Gastroesophageal sphincter (tissue), 4 donors: Measurements from ENCODE around the gene ILDR1. TPM values are rescaled to one million over a fixed set of nuclear protein-coding genes. Genes with fewer than 3 reads are reported as not detected.

Experiments used
- ATAC-seq: fragments of 150-250 bp; one replicate; pipeline ENCODE4 v1.9.1; 2016; ENCODE audit warnings: mild to moderate bottlenecking, moderate library complexity
- H3K27ac ChIP-seq, 4 donors: fragments of 200-600 bp; sonication (generic) in 3 of 4; 1 replicate in 3 of 4; 2 replicates in 1 of 4; pipeline ENCODE4 v1.5.1; 2016 to 2019
- H3K27me3 ChIP-seq: fragments of 200-600 bp; sonication (generic); one replicate; pipeline ENCODE4 v1.5.1; 2019
- H3K36me3 ChIP-seq, 2 donors: fragments of 200-600 bp; sonication (generic); one replicate each; pipeline ENCODE4 v1.5.1; 2019; ENCODE audit warnings: control low read depth in 1 of 2
- H3K4me1 ChIP-seq, 3 donors: fragments of 200-600 bp; sonication (generic); 1 replicate in 2 of 3; 2 replicates in 1 of 3; pipeline ENCODE4 v1.5.1; 2016 to 2019; ENCODE audit warnings: control low read depth in 2 of 3
- H3K4me3 ChIP-seq, 2 donors: fragments of 200-600 bp; sonication (generic); one replicate each; pipeline ENCODE4 v1.5.1; 2019; ENCODE audit warnings: mild to moderate bottlenecking in 1 of 2, moderate library complexity in 1 of 2
- H3K9me3 ChIP-seq, 3 donors: fragments of 200-600 bp; sonication (generic); one replicate each; pipeline ENCODE4 v1.5.1; 2017 to 2019; ENCODE audit warnings: control low read depth in 2 of 3
- EP300 ChIP-seq: sonication (generic); formaldehyde crosslinking; IDR thresholded peaks from one replicate; pipeline ENCODE4 v1.6.1; 2017; ENCODE audit warnings: antibody characterized with exemption, mild to moderate bottlenecking
- POLR2A ChIP-seq, 2 donors: fragments of 450-650 bp; IDR thresholded peaks; one replicate each; pipeline ENCODE4 v1.6.1; 2017; ENCODE audit warnings: antibody characterized with exemption in 2 of 2, mild to moderate bottlenecking in 2 of 2, moderate library complexity in 1 of 2
- POLR2AphosphoS5 ChIP-seq: sonication (generic); formaldehyde crosslinking; IDR thresholded peaks from one replicate; pipeline ENCODE4 v1.6.1; 2017; ENCODE audit warnings: antibody characterized with exemption
- WGBS, 2 donors: methylation state at CpG; one replicate each; pipeline ENCODE4 v1.1.5; 2018; ENCODE audit warnings: low coverage in 1 of 2; 5-methylcytosine and 5-hydroxymethylcytosine counted together
- total RNA-seq, 4 donors: library from RNA; depleted of rRNA; stranded (reverse); fragments of >200 nt; gene quantifications; one replicate each; pipeline ENCODE4 v1.1.0, GENCODE V29; 2016
- TF ChIP-seq, protein P1 (sequence below), 4 experiments: fragments of 200-600 bp in 2 of 4; fragments of 450-650 bp in 2 of 4; sonication (generic) in 1 of 4; IDR thresholded peaks; one replicate each; pipeline ENCODE4 v1.5.1; 2017 to 2019; ENCODE audit warnings: antibody characterized with exemption in 4 of 4, mild to moderate bottlenecking in 2 of 4, moderate library complexity in 2 of 4

Gene ILDR1
- total RNA-seq, 4 donors from 2014 or later = 0.74 TPM; not detected in 3

DNA sequence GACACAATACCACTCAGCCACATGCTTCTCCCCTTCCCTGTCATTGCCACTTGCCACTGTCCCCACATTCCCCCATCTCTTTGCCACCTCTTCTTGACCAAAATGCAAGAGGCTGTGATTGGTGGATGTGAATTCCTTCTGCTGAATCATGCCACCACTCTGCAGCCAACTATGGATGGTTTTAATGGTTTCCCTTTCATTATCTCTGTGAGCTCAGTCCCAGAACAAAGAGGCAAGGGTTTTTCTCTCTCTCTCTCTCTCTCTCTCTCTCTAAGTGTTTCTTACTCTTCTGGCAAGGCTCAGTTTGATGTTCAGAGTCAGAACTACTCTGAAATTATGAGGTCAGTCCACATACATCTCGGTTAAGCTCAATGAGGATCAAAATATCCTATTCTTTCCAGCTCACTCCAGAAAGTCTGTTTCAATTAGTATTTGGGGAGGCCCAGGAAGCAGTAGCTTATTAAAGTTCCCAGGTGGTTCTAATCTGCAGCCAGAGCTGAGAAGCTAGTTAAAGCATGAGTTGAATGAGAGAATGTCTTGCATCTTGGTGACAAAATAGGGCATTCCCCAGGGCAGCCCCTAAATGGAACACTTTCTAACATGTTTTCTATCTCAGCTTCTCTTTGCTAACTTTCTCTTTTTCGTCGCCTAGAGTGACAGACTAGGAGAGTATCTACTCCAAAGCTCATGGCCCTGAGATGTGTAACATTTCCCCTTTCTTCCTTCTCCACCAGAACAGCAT, 8.5 kb upstream of the ILDR1 start:
- H3K27me3 ChIP-seq = no peaks in the 10 kb centered on the region
- H3K4me3 ChIP-seq = no peak overlapping the region
- H3K36me3 ChIP-seq = no peaks in the 10 kb centered on the region
- no peak for ATAC-seq
- TF ChIP-seq, protein P1, sequence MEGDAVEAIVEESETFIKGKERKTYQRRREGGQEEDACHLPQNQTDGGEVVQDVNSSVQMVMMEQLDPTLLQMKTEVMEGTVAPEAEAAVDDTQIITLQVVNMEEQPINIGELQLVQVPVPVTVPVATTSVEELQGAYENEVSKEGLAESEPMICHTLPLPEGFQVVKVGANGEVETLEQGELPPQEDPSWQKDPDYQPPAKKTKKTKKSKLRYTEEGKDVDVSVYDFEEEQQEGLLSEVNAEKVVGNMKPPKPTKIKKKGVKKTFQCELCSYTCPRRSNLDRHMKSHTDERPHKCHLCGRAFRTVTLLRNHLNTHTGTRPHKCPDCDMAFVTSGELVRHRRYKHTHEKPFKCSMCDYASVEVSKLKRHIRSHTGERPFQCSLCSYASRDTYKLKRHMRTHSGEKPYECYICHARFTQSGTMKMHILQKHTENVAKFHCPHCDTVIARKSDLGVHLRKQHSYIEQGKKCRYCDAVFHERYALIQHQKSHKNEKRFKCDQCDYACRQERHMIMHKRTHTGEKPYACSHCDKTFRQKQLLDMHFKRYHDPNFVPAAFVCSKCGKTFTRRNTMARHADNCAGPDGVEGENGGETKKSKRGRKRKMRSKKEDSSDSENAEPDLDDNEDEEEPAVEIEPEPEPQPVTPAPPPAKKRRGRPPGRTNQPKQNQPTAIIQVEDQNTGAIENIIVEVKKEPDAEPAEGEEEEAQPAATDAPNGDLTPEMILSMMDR (IDR thresholded peaks at IDR 0.05) = no peak
- TF ChIP-seq POLR2AphosphoS5 (no peak), POLR2A (IDR thresholded peaks at IDR 0.05) (no peak), EP300 (no peak)
- H3K4me1 ChIP-seq = no peaks in the 10 kb centered on the region
- WGBS, 2 donors = 64 to 77% methylated on average over 2 to 3 of the region's 3 CpGs
- H3K9me3 ChIP-seq = no peaks in the 10 kb centered on the region
- no peak overlapping the region for H3K27ac ChIP-seq

DNA sequence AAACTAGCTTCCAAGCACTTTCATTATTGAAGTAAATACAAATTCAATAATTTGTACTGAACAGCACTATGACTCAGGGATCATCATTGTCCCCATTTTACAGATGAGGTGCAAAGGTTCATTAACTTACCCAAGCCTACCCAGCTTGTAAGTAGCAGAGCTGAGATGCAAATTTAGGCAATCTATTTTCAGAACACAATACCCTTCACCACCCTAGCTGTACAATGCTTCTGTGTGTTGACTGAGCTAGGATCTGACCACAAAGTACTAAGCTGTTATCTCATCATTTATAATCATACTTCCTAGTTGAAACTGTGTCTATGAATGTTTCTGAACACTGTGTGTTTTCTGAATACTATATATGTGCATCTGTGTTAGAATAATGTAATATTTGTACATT, 3.2 kb upstream of the ILDR1 start:
- no peak for ATAC-seq
- H3K36me3 ChIP-seq = no peaks in the 10 kb centered on the region
- TF ChIP-seq EP300 = no peak
- TF ChIP-seq POLR2AphosphoS5 = no peak
- TF ChIP-seq, protein P1 (IDR thresholded peaks at IDR 0.05) = no peak
- no peak for TF ChIP-seq POLR2A (IDR thresholded peaks at IDR 0.05)

DNA sequence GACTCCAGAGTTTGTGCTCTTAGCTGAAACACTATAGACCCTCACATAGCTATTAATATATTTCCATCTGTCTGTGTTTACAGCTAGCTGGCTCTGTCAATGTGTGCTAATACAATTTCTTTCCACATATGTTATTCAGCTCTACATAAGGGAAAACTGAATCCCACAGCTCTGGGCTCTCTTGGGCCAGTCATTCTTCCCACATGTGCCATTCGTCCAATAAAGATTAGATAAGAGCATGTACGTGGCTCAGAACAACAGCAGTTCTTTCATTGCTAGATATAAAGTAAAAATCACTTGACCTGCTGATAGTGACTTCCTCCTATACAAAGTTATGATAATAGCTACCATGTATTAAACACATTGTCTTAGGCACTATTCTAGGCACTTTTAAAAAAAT, 2.8 kb upstream of the ILDR1 start:
- ATAC-seq = no peak
- Histone ChIP-seq H3K4me1 (peaks cover 0 to 6% (median 0%) of the 10 kb centered on the region in 3 donors), H3K36me3 (no peaks in the 10 kb centered on the region), H3K27ac (no peak overlapping the region), H3K27me3 (peaks cover 36% of the 10 kb centered on the region), H3K4me3 (no peak overlapping the region), H3K9me3 (no peaks in the 10 kb centered on the region)
- TF ChIP-seq, protein P1 (IDR thresholded peaks at IDR 0.05) = no peak
- TF ChIP-seq POLR2AphosphoS5 (no peak), POLR2A (IDR thresholded peaks at IDR 0.05) (no peak), EP300 (no peak)
- WGBS, 2 donors = 22 to 38% methylated on average over 2 of the region's 2 CpGs

More for the DNA sequence above, 3.2 kb upstream of the ILDR1 start:
- Histone ChIP-seq H3K27me3 (peaks cover 33% of the 10 kb centered on the region), H3K27ac (no peak overlapping the region), H3K4me1 (peaks cover 0 to 6% (median 0%) of the 10 kb centered on the region in 3 donors), H3K9me3 (no peaks in the 10 kb centered on the region), H3K4me3 (no peak overlapping the region)

DNA sequence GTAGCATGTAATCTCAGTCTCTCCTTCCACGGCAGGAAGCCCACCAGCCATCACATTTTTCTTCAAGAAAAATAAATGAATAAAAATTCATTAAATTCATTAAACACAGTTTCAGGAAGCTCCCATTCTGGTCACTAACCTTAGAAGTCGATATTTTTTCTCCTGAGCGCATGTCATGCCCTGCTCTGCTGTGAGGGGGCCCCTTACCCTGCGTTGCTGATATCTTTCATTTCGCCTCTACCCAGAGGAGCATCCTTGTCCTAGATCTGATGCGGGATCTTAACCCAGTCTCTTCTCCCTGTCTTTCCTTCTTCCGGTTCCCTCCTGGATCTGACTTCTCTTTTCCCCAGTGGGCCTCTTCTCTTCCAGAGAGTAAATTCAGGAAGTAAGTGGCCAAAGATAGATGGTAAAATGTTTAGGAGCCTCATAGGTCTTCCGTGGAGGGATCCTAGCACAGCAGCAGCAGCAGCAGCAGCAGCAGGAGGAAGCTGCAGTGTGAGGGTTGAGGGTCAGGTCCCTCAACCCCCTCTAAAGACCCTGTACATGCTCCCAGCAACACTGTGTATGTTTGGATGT, 1.4 kb upstream of the ILDR1 start:
- WGBS, 2 donors = 42 to 54% methylated on average over 8 of the region's 8 CpGs
- TF ChIP-seq EP300 = no peak
- TF ChIP-seq POLR2AphosphoS5 = no peak
- no peak for TF ChIP-seq POLR2A (IDR thresholded peaks at IDR 0.05)
- TF ChIP-seq, protein P1 (IDR thresholded peaks at IDR 0.05) = no peak
- H3K9me3 ChIP-seq = no peaks in the 10 kb centered on the region
- peaks cover 36% of the 10 kb centered on the region for H3K27me3 ChIP-seq
- H3K27ac ChIP-seq = no peak overlapping the region
- no peaks in the 10 kb centered on the region for H3K36me3 ChIP-seq
- H3K4me1 ChIP-seq = peaks cover 0 to 6% (median 0%) of the 10 kb centered on the region in 3 donors
- no peak overlapping the region for H3K4me3 ChIP-seq
- no peak for ATAC-seq

DNA sequence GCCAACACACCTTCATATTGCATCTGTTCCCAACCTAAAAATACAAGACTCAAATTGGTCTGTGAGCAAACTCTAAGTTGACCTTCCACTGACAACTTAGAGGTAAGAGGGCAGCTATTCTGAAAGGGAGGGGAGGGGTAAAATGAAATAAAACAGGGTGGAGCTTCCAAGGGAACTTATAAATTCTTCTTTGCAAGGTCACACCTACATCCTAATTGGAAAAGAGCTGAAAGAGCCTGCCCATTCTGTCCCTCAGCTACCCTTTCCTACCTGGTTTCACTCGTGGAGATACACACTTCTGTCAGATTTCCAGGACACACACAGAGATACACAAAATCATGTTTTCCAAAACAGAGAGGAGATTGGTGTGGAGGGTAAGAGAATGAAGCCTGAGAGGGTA, 1.0 kb downstream of the ILDR1 start:
- WGBS, 2 donors = 40 to 50% methylated on average over 1 of the region's 1 CpG
- no peak overlapping the region for H3K4me3 ChIP-seq
- peaks cover 0 to 6% (median 0%) of the 10 kb centered on the region in 3 donors for H3K4me1 ChIP-seq
- H3K27me3 ChIP-seq = peaks cover 36% of the 10 kb centered on the region
- H3K27ac ChIP-seq = no peak overlapping the region
- TF ChIP-seq, protein P1 (IDR thresholded peaks at IDR 0.05) = no peak
- no peak for TF ChIP-seq POLR2AphosphoS5
- no peak for TF ChIP-seq POLR2A (IDR thresholded peaks at IDR 0.05)
- TF ChIP-seq EP300 = no peak
- no peak for ATAC-seq
- H3K9me3 ChIP-seq = no peaks in the 10 kb centered on the region
- H3K36me3 ChIP-seq = no peaks in the 10 kb centered on the region
